K562 (cell line): Measurements from ENCODE around the gene MAPK8IP2. TPM values are rescaled to one million over a fixed set of nuclear protein-coding genes. Genes with fewer than 3 reads are reported as not detected.

Experiments used
- ATAC-seq: fragments of 200-7000 bp; cut with Tn5 transposase; 3 replicates; pipeline ENCODE4 v1.9.1; 2020; ENCODE audit warnings: moderate library complexity
- BruUV-seq: library from RNA; stranded (reverse); fragments of 400-500 nt; replicated peaks from 2 replicates; lab custom pipeline; 2021; lab: Mats Ljungman, UMichigan
- CTCF ChIA-PET: fragments of 300-600 bp; formaldehyde crosslinking; extraction: SDS; loops from one replicate; lab custom pipeline; 2021; ENCODE audit warnings: low intra/inter-chr PET ratio; lab: Yijun Ruan, JAX
- POLR2A ChIA-PET: fragments of 300-600, 350-650 bp; sonication (Branson Sonifier 250); formaldehyde crosslinking; extraction: SDS; loops from one replicate; lab custom pipeline; 2021; ENCODE audit warnings: antibody characterized with exemption, inconsistent platforms; lab: Yijun Ruan, JAX
- DNase-seq, 4 experiments: peaks; one replicate each; pipeline versions ENCODE4 v3.0.0 to v3.0.0-alpha.2; 2011 to 2018; ENCODE audit warnings: low spot score in 3 of 4, mixed read lengths in 3 of 4; ENCODE audit errors: extremely low read depth in 1 of 4
- FAIRE-seq: peaks from 2 replicates; lab custom pipeline; 2011; peaks lifted over from hg19 to GRCh38; lab: Jason Lieb, UNC
- H2AFZ ChIP-seq: 2 replicates; pipeline ENCODE4 v1.6.0; 2011; ENCODE audit warnings: low read depth, low read length, control low read depth, inconsistent platforms
- H3K27ac ChIP-seq: fragments of 200-600 bp; 3 replicates; pipeline ENCODE4 v1.8.0; 2011; ENCODE audit warnings: low read depth, mild to moderate bottlenecking, control low read depth, inconsistent platforms, low read length, moderate library complexity, mixed read lengths; ENCODE audit errors: extremely low read depth
- H3K27me3 ChIP-seq, 2 experiments: fragments of 300-600 bp in 1 of 2; 2 replicates in 1 of 2; 3 replicates in 1 of 2; pipeline versions ENCODE4 v1.6.0 to v1.8.0; 2011; ENCODE audit warnings: inconsistent platforms in 2 of 2, low read length in 2 of 2, mild to moderate bottlenecking in 1 of 2, mixed read lengths in 1 of 2, moderate library complexity in 1 of 2; ENCODE audit not compliant: control insufficient read depth in 2 of 2, insufficient read depth in 2 of 2
- H3K36me3 ChIP-seq: fragments of 300-600 bp; 3 replicates; pipeline ENCODE4 v1.8.0; 2011; ENCODE audit warnings: mild to moderate bottlenecking, low read length, inconsistent platforms; ENCODE audit not compliant: control insufficient read depth, insufficient read depth
- H3K4me1 ChIP-seq, 2 experiments: fragments of 200-600 bp in 1 of 2; replicated peaks in 1 of 2; 2 replicates in 1 of 2; 3 replicates in 1 of 2; pipeline versions ENCODE4 v1.5.1 to v1.8.0; 2011; ENCODE audit warnings: inconsistent platforms in 2 of 2, low read length in 2 of 2, mild to moderate bottlenecking in 1 of 2, mixed read lengths in 1 of 2, moderate library complexity in 1 of 2; ENCODE audit not compliant: control insufficient read depth in 2 of 2, insufficient read depth in 2 of 2
- H3K4me2 ChIP-seq: 2 replicates; pipeline ENCODE4 v1.6.1; 2011; ENCODE audit warnings: low read length, control low read depth, inconsistent platforms, mixed read lengths; ENCODE audit not compliant: insufficient read depth
- H3K4me3 ChIP-seq: fragments of 200-600 bp; sonication (generic), shearing (Covaris generic); 2 replicates; pipeline ENCODE4 v1.5.1; 2016; ENCODE audit warnings: control low read depth, inconsistent platforms
- H3K79me2 ChIP-seq: fragments of 200-600 bp; 3 replicates; pipeline ENCODE4 v1.8.0; 2011; ENCODE audit warnings: low read length, inconsistent platforms; ENCODE audit not compliant: control insufficient read depth, insufficient read depth
- H3K9ac ChIP-seq, 2 experiments: 2 replicates each; pipeline versions ENCODE4 v1.6.0 to v1.6.1; 2011; ENCODE audit warnings: low read depth in 2 of 2, low read length in 2 of 2, control low read depth in 1 of 2, inconsistent platforms in 1 of 2, mild to moderate bottlenecking in 1 of 2, mixed read lengths in 1 of 2; ENCODE audit not compliant: insufficient read depth in 1 of 2
- H3K9me1 ChIP-seq: one replicate; pipeline ENCODE4 v1.6.0; 2011; ENCODE audit warnings: inconsistent platforms, mild to moderate bottlenecking, low read length, moderate library complexity; ENCODE audit not compliant: control insufficient read depth, insufficient read depth
- H3K9me3 ChIP-seq: replicated peaks from 2 replicates; pipeline ENCODE4 v1.5.1; 2011; ENCODE audit warnings: low read depth, low read length, inconsistent platforms; ENCODE audit not compliant: control insufficient read depth, insufficient read depth
- H4K20me1 ChIP-seq: replicated peaks from 2 replicates; pipeline ENCODE4 v1.6.1; 2011; ENCODE audit warnings: low read length, inconsistent platforms, mixed read lengths; ENCODE audit not compliant: control insufficient read depth, insufficient read depth
- EP300 ChIP-seq: IDR thresholded peaks from 2 replicates; pipeline ENCODE4 v1.6.1; 2012; ENCODE audit warnings: low read length, improper control_type of control experiment
- HDAC6 ChIP-seq: IDR thresholded peaks from 2 replicates; pipeline ENCODE4 v1.6.1; 2012; ENCODE audit warnings: low read depth, mild to moderate bottlenecking, control low read depth, inconsistent platforms, low read length, moderate library complexity
- TARDBP ChIP-seq: fragments of 450-650 bp; IDR thresholded peaks from 2 replicates; pipeline ENCODE4 v1.6.1; 2016
- ZFP1 ChIP-seq: fragments of 450-650 bp; formaldehyde crosslinking; IDR thresholded peaks from 2 replicates; pipeline ENCODE4 v1.4.0; 2020; ENCODE audit warnings: mild to moderate bottlenecking, mixed read lengths
- WGBS: fragments of 100-300 bp; shearing (Covaris generic); methylation state at CpG from one replicate; pipeline ENCODE4 v1.1.6; 2016; ENCODE audit warnings: low coverage, mixed read lengths; ENCODE audit not compliant: insufficient coverage; ENCODE audit errors: missing lambda C conversion rate; 5-methylcytosine and 5-hydroxymethylcytosine counted together
- in situ Hi-C: fragments of 300-500 bp; cut with MboI; formaldehyde crosslinking; loops from 4 replicates; pipeline ENCODE4 v1.15.0; 2018; ENCODE audit warnings: inconsistent platforms, mixed read lengths
- intact Hi-C: fragments of 100-400 bp; cut with micrococcal nuclease; formaldehyde crosslinking; loops from 2 replicates; pipeline ENCODE4 v1.14.2; 2022
- polyA plus RNA-seq, 8 experiments: library from polyadenylated mRNA; depleted of rRNA in 4 of 8; stranded (reverse) in 5 of 8; unstranded in 3 of 8; fragments of >200 nt; fragmentation: Nextera tagmentation in 2 of 8; fragmentation: Illumina TruSeq in 1 of 8; extraction: Ambion mirVana in 2 of 8; extraction: Trizol in 1 of 8; gene quantifications; 2 replicates each; pipeline versions ENCODE4 v1.2.1 to v1.2.3, GENCODE V29; 2011 to 2014; ENCODE audit warnings: inconsistent platforms in 1 of 8, missing spikeins in 1 of 8
- total RNA-seq, 7 experiments: library from RNA; depleted of rRNA in 6 of 7; stranded (reverse); fragments of >200 nt in 6 of 7; fragmentation: Illumina TruSeq in 2 of 7; extraction: Trizol in 2 of 7; gene quantifications; 2 replicates each; pipeline versions ENCODE4 v1.2.1 to v1.2.3, GENCODE V29; 2011 to 2021; ENCODE audit warnings: low replicate concordance in 1 of 7
- TF ChIP-seq, protein P1 (sequence below): sonication (generic); formaldehyde crosslinking; IDR thresholded peaks from 2 replicates; pipeline ENCODE4 v1.8.1; 2023; ENCODE audit warnings: mild to moderate bottlenecking, missing genetic modification reagents
- TF ChIP-seq, protein P2 (sequence below): sonication (generic); formaldehyde crosslinking; IDR thresholded peaks from 2 replicates; pipeline ENCODE4 v1.9.0; 2022; ENCODE audit warnings: mild to moderate bottlenecking, missing genetic modification reagents
- TF ChIP-seq, protein P3 (sequence below): fragments of 450-650 bp; IDR thresholded peaks from 2 replicates; pipeline ENCODE4 v1.6.1; 2016
- TF ChIP-seq, protein P4 (sequence below): sonication (generic); formaldehyde crosslinking; IDR thresholded peaks from 2 replicates; pipeline ENCODE4 v1.8.0; 2022; ENCODE audit warnings: missing genetic modification reagents, mild to moderate bottlenecking, moderate library complexity, borderline replicate concordance

Gene MAPK8IP2
- total and polyA plus RNA-seq, 9 of the 15 experiments (the other 6 are each of a cell fraction or from before 2014, with no cell fraction given), result 0.01 to 0.47 (median 0.07) TPM; not detected in 2

DNA sequence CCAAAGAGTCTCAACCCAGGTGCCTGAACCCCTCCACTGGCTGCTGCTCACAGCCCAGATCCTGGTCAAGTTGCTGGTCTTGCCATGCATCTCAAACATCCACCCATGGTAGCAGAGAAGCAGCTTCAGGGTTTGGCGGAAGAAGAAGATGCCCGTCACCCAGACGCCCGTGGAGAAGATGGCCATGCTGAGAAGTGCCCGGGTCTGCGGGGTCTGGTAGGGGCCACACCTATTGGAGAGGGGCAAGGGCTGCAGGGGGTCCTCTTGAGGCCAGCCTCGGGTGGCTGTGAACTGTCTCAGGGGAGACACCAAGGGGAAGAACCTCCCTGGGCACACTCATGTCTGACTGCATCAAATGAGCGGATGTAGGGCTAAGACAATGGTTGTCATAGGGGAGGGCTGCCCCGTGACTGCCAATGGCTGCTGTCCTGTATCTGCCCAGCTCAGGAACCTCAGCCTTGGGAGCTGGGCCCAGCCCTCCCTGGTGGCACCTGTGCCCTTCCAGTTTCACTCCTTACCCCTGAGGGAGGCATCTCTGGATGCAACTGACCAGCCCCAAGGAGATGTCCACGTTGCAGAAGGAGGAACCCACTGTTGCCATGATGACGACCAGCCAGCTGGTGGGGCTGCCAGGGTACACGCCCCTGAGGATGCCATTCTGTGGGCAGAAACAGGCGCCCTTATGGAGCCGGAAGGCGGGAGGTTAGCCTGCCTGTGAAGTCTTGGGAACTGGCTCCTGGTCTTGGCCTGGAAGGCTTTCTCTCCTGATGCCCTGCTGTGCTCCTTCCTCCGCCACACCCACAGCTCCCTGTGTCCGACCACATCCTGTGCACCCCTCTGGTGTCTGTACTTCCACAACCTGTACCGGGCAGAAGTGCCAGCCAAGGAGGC lies 23.5 kb upstream of the MAPK8IP2 start:
- H3K36me3 ChIP-seq, result no peaks in the 10 kb centered on the region; the same call in 2 of the 3 replicates
- H3K9me1 ChIP-seq, result no peaks in the 10 kb centered on the region
- H4K20me1 ChIP-seq, result no peaks in the 10 kb centered on the region
- FAIRE-seq, result no peak
- H3K4me2 ChIP-seq, result no peak overlapping the region
- H3K4me1 ChIP-seq, result peaks cover 4 to 19% of the 10 kb centered on the region in 2 experiments; a peak in 3 of 5 replicates
- no peak for ATAC-seq
- 65% methylated on average over 10 of the region's 18 CpGs for WGBS
- intact Hi-C loops (loop anchor here (1.0 kb wide), 2 partner anchors 43 to 114 kb away; no protein-coding TSS in a partner anchor), in situ Hi-C loops (loop anchor here (5.0 kb wide), 1 partner anchor 35 kb away; no protein-coding TSS in a partner anchor)
- H3K4me3 ChIP-seq, result no peak overlapping the region
- ChIA-PET CTCF (interaction anchor here (0.7 to 3.2 kb wide), 4 partner anchors 43 to 115 kb away, joined by 4 to 51 read pairs (median 24); no protein-coding TSS in a partner anchor), POLR2A (interaction anchor here (1.1 to 2.0 kb wide), 2 partner anchors 11 to 44 kb away, joined by 4 read pairs; no protein-coding TSS in a partner anchor)
- H3K27ac ChIP-seq, result no peak overlapping the region
- H3K9me3 ChIP-seq, result no peaks in the 10 kb centered on the region
- BruUV-seq, result no TSS peak
- TF ChIP-seq TARDBP (no peak), HDAC6 (no peak), ZFP1 (CRISPR knock-in tag) (no peak), EP300 (no peak)
- TF ChIP-seq, protein P1, sequence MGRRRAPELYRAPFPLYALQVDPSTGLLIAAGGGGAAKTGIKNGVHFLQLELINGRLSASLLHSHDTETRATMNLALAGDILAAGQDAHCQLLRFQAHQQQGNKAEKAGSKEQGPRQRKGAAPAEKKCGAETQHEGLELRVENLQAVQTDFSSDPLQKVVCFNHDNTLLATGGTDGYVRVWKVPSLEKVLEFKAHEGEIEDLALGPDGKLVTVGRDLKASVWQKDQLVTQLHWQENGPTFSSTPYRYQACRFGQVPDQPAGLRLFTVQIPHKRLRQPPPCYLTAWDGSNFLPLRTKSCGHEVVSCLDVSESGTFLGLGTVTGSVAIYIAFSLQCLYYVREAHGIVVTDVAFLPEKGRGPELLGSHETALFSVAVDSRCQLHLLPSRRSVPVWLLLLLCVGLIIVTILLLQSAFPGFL (CRISPR knock-in tag), result no peak
- TF ChIP-seq, protein P2, sequence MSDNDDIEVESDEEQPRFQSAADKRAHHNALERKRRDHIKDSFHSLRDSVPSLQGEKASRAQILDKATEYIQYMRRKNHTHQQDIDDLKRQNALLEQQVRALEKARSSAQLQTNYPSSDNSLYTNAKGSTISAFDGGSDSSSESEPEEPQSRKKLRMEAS (CRISPR knock-in tag), result no peak
- TF ChIP-seq, protein P3, sequence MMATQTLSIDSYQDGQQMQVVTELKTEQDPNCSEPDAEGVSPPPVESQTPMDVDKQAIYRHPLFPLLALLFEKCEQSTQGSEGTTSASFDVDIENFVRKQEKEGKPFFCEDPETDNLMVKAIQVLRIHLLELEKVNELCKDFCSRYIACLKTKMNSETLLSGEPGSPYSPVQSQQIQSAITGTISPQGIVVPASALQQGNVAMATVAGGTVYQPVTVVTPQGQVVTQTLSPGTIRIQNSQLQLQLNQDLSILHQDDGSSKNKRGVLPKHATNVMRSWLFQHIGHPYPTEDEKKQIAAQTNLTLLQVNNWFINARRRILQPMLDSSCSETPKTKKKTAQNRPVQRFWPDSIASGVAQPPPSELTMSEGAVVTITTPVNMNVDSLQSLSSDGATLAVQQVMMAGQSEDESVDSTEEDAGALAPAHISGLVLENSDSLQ, result no peak
- TF ChIP-seq, protein P4, sequence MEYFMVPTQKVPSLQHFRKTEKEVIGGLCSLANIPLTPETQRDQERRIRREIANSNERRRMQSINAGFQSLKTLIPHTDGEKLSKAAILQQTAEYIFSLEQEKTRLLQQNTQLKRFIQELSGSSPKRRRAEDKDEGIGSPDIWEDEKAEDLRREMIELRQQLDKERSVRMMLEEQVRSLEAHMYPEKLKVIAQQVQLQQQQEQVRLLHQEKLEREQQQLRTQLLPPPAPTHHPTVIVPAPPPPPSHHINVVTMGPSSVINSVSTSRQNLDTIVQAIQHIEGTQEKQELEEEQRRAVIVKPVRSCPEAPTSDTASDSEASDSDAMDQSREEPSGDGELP (CRISPR knock-in tag), result 0 out of 2 replicates have a peak, but pooled peaks have one; percentile 13
- H3K9ac ChIP-seq, result no peak overlapping the region
- no peak overlapping the region for H2AFZ ChIP-seq
- no peaks in the 10 kb centered on the region for H3K27me3 ChIP-seq
- DNase-seq, result no peak
- peaks cover 5% of the 10 kb centered on the region; the same call in 2 of the 3 replicates for H3K79me2 ChIP-seq
